Measurements from ENCODE around the gene PTPA. TPM values are rescaled to one million over a fixed set of nuclear protein-coding genes. Genes with fewer than 3 reads are reported as not detected.

The PTPA gene
- polyA plus RNA-seq, 1 donor from 2014 or later, result 62.8 TPM

DNA sequence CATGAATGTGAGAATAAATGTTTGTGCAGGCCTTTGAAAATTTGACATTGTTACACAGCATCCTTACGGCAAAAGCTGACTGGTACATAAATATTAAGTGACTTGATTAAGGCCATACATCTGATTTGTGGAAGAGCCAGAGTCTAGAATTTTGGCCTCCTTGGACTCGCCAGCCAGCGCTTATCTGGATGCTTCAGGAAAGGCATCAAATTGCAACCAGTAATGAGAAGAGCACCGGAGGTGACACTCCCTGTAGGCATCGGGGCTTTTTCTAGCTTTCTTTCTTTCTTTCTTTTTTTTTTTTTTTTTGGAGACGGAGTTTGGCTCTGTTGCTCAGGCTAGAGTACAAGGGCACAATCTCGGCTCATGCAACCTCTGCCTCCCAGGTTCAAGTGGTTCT, 80.0 kb downstream of the PTPA start:
- no peak overlapping the region for H3K9ac ChIP-seq (ENCODE audit: low read length)
- TF ChIP-seq RAD21 (conservative IDR thresholded peaks at IDR 0.05), result no peak
- TF ChIP-seq EP300 (conservative IDR thresholded peaks at IDR 0.05; ENCODE audit: poor library complexity, severe bottlenecking), result no peak
- TF ChIP-seq CTCF (IDR thresholded peaks at IDR 0.05; ENCODE audit: poor library complexity, severe bottlenecking), result no peak
- TF ChIP-seq POLR2AphosphoS5 (IDR thresholded peaks at IDR 0.05), result no peak
- no peak for TF ChIP-seq TAF1 (IDR thresholded peaks at IDR 0.05; ENCODE audit: low read depth)
- TF ChIP-seq EZH2 (IDR thresholded peaks at IDR 0.05; ENCODE audit: borderline replicate concordance, insufficient read depth, low read length, poor library complexity, severe bottlenecking), result no peak
- no peak for TF ChIP-seq REST (IDR thresholded peaks at IDR 0.05; ENCODE audit: borderline replicate concordance)
- TF ChIP-seq SMC3 (conservative IDR thresholded peaks at IDR 0.05; ENCODE audit: poor library complexity), result no peak
- TF ChIP-seq MXI1 (conservative IDR thresholded peaks at IDR 0.05; ENCODE audit: poor library complexity, severe bottlenecking), result no peak
- no peaks in the 10 kb centered on the region for H3K36me3 ChIP-seq (ENCODE audit: insufficient read depth, low read length)
- H3F3A ChIP-seq (ENCODE audit: insufficient read depth, low read length, poor library complexity, severe bottlenecking), result no peaks in the 10 kb centered on the region
- no peaks in the 10 kb centered on the region for H3K9me2 ChIP-seq (ENCODE audit: insufficient read depth, low read length)
- no peak overlapping the region for H3K4me3 ChIP-seq (ENCODE audit: low read length)
- no peak overlapping the region for H3K27ac ChIP-seq (ENCODE audit: low read length)
- H3K4me2 ChIP-seq (ENCODE audit: low read length), result no peak overlapping the region
- no peak overlapping the region for H2AFZ ChIP-seq (ENCODE audit: low read depth, low read length)
- no peaks in the 10 kb centered on the region for H3K79me2 ChIP-seq (replicated peaks; ENCODE audit: insufficient read depth, low read length)
- H3K27me3 ChIP-seq (ENCODE audit: insufficient read depth, low read depth, low read length), result no peaks in the 10 kb centered on the region
- H4K20me1 ChIP-seq (ENCODE audit: insufficient read depth), result no peaks in the 10 kb centered on the region
- H3K9me3 ChIP-seq (ENCODE audit: low read length), result no peaks in the 10 kb centered on the region

- H3K79me2 ChIP-seq (replicated peaks; ENCODE audit: insufficient read depth, low read length), result no peaks in the 10 kb centered on the region
- no peak overlapping the region for H3K4me3 ChIP-seq (ENCODE audit: low read length)
- no peak overlapping the region for H2AFZ ChIP-seq (ENCODE audit: low read depth, low read length)
- TF ChIP-seq MXI1 (conservative IDR thresholded peaks at IDR 0.05; ENCODE audit: poor library complexity, severe bottlenecking) (no peak), POLR2AphosphoS5 (IDR thresholded peaks at IDR 0.05) (no peak), SMC3 (conservative IDR thresholded peaks at IDR 0.05; ENCODE audit: poor library complexity) (no peak), REST (IDR thresholded peaks at IDR 0.05; ENCODE audit: borderline replicate concordance) (no peak), RAD21 (conservative IDR thresholded peaks at IDR 0.05) (no peak), EP300 (conservative IDR thresholded peaks at IDR 0.05; ENCODE audit: poor library complexity, severe bottlenecking) (no peak), EZH2 (IDR thresholded peaks at IDR 0.05; ENCODE audit: borderline replicate concordance, insufficient read depth, low read length, poor library complexity, severe bottlenecking) (no peak)
- H3K9ac ChIP-seq (ENCODE audit: low read length), result no peak overlapping the region
- no peak overlapping the region for H3K27ac ChIP-seq (ENCODE audit: low read length)
- H3F3A ChIP-seq (ENCODE audit: insufficient read depth, low read length, poor library complexity, severe bottlenecking), result no peaks in the 10 kb centered on the region
- H3K27me3 ChIP-seq (ENCODE audit: insufficient read depth, low read depth, low read length), result no peaks in the 10 kb centered on the region
- H3K9me3 ChIP-seq (ENCODE audit: low read length), result no peaks in the 10 kb centered on the region
- H3K4me2 ChIP-seq (ENCODE audit: low read length), result no peak overlapping the region
- no peaks in the 10 kb centered on the region for H3K9me2 ChIP-seq (ENCODE audit: insufficient read depth, low read length)
- H4K20me1 ChIP-seq (ENCODE audit: insufficient read depth), result no peaks in the 10 kb centered on the region
- H3K36me3 ChIP-seq (ENCODE audit: insufficient read depth, low read length), result no peaks in the 10 kb centered on the region
These were observed 82.4 kb downstream of the PTPA start for GRCh38 chr9:129193655-129194054.
